H4 (cell line): ENCODE data around the gene ADAR. TPM values are rescaled to one million over a fixed set of nuclear protein-coding genes. Genes with fewer than 3 reads are reported as not detected.
"Not testable (repeated sequence)": the region's sequence is repeated elsewhere in the genome, so short reads cannot be mapped to it uniquely, and the experiment has no call there.

Experiments used
- DNase-seq: peaks from one replicate; pipeline ENCODE4 v3.0.0-alpha.2; 2015; ENCODE audit warnings: low spot score
- total RNA-seq: library from RNA; depleted of rRNA; stranded (reverse); fragments of >200 nt; shearing (Covaris generic); gene quantifications from 2 replicates; pipeline ENCODE4 v1.2.3, GENCODE V29; 2014; rRNA removed

Gene ADAR, protein sequence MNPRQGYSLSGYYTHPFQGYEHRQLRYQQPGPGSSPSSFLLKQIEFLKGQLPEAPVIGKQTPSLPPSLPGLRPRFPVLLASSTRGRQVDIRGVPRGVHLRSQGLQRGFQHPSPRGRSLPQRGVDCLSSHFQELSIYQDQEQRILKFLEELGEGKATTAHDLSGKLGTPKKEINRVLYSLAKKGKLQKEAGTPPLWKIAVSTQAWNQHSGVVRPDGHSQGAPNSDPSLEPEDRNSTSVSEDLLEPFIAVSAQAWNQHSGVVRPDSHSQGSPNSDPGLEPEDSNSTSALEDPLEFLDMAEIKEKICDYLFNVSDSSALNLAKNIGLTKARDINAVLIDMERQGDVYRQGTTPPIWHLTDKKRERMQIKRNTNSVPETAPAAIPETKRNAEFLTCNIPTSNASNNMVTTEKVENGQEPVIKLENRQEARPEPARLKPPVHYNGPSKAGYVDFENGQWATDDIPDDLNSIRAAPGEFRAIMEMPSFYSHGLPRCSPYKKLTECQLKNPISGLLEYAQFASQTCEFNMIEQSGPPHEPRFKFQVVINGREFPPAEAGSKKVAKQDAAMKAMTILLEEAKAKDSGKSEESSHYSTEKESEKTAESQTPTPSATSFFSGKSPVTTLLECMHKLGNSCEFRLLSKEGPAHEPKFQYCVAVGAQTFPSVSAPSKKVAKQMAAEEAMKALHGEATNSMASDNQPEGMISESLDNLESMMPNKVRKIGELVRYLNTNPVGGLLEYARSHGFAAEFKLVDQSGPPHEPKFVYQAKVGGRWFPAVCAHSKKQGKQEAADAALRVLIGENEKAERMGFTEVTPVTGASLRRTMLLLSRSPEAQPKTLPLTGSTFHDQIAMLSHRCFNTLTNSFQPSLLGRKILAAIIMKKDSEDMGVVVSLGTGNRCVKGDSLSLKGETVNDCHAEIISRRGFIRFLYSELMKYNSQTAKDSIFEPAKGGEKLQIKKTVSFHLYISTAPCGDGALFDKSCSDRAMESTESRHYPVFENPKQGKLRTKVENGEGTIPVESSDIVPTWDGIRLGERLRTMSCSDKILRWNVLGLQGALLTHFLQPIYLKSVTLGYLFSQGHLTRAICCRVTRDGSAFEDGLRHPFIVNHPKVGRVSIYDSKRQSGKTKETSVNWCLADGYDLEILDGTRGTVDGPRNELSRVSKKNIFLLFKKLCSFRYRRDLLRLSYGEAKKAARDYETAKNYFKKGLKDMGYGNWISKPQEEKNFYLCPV
- 110 and 120 TPM in 2 replicates for total RNA-seq

DNA sequence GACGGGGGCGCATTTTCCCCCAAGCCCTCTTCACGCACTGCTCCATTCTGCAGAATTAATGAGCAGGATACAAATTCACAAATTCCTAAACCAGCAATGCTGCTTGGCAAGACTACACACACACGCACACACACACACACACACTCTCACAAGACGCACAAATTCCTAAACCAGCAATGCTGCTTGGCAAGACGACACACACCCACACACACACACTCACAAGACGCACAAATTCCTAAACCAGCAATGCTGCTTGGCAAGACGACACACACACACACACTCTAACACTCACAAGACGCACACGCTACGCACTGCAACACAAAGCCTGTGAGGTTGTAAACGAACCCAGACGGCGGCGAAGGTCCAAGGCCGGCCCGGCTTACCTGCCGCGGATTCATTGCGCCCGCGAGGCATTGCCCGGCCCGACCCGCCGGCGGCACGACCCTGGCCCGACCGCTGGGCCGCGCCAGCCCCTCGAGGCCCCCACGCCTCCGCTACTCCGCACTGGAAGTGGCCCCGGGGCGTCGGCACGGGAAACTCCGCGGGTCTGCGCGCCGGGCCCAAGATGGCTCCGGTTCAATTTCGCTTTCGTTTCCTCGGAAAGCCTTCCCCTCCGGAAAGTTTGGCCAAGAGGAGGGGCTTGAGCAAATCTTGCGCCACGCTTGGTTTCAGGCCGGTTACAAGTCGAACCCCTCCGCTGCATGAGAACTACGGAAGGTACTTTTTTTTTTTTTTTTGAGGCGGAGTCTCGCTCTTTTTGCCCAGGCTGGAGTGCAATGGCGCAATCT lies at the start of gene ADAR:
Gene ADAR (minus strand): TSS at position 578 of the 788 bp plus-strand sequence. CDS start 180 bp downstream, at position 398.
- peak; percentile 96 for DNase-seq

DNA sequence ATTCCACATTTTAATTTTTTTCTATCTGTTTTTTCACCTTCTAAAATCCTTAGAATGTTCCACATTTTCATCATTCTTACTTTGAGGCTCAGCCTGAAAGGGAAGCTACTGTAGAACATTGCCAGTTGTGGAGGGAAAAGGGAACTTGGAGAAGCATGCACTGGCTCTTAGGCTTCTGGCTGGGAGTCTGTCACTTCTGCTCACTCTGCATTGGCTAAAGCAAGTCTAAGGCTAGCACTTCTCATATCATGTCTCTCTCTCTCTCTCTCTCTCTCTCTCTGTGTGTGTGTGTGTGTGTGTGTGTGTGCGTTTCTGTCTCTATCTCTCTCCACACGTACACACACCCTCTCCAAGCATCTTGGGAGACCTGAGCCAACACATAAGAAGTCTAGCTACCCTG lies 49.6 kb upstream of the ADAR start:
- DNase-seq = no peak

DNA sequence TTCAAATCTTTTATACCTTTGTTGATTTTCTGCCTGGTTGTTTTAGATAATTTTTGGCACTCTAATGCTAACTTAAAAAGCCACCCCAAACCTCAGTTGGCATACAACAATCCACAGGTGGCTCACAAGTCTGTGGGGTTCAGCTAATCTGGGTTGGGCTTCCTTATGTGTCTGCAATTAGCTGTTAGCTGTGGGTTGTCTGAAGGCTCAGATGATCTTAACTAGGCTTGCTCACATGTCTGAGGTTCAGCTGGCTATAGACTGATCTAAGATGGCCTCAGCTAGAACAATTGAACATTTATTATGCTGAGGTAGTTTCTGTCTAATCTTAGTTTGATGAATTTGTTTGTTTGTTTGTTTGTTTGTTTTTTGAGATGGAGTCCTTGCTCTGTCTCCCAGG lies 44.9 kb upstream of the ADAR start:
- DNase-seq = no peak

DNA sequence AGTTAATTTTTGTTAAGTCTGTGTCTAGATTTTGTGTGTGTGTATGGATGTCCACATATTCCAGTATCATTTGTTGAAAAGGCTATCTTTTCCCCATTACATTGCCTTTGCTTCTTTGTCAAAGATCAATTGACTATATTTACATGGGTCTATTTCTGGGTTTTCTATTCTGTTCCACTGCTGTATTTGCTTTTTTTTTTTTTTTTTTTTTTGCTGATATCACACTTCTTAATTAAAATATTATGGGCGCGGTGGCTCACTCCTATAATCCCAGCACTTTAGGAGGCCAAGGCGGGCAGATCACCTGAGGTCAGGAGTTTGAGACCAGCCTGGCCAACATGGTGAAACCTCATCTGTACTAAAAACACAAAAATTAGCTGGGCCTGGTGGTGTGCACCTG lies 36.7 kb upstream of the ADAR start:
- DNase-seq = not testable (repeated sequence)

DNA sequence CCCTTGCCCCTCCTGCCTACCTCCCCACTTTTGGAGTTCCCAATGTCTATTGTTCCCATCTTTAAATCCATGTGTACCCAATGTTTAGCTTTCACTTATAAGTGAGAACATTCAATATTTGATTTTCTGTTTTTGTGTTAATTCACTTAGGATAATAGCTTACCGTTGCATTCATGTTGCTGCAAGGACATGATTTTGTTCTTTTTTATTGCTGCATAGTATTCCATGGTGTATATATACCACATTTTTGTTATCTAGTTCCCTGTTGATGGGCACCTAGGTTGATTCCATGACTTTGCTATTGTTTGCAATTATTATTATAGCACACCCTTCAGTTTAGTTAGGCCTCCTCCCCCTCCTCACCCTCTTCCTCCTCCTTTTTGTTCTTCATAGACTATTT lies 33.5 kb upstream of the ADAR start:
- DNase-seq = no peak

DNA sequence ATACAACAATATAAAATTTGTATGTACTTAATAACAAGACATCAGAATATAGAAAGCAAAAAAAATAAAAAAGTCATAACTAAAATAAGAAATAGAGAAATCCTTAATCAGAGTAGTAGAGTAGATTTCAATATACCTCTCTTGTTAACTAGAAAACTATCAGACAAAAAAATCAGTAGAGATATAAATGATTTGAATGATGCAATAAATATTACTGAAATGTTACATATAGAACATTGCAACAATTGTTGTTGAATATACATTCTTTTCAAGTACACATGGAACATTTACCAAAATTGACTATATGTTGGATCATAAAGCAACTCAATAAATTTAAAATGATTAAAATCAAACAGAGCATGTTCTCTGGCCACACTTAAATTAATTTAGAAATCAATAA lies 31.9 kb upstream of the ADAR start:
- no peak for DNase-seq

DNA sequence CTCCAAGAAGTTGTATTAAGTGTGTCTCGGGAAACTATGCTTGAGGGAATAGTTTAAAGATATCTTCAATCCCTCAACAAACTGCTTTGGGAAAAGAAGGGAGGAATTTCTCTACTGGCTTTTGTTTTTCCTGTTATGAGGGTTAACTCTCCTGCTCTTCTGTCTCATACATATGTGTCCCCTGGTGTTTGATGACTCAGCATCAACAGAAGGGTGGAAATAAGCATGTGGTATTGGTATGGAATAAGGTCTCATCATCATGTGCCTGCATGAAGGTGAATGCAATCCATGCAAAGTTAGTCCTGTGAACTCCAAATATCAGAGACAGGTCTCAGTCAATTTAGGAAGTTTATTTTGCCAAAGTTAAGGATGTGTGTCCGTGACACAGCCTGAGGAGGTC lies 27.2 kb upstream of the ADAR start:
- DNase-seq = no peak

DNA sequence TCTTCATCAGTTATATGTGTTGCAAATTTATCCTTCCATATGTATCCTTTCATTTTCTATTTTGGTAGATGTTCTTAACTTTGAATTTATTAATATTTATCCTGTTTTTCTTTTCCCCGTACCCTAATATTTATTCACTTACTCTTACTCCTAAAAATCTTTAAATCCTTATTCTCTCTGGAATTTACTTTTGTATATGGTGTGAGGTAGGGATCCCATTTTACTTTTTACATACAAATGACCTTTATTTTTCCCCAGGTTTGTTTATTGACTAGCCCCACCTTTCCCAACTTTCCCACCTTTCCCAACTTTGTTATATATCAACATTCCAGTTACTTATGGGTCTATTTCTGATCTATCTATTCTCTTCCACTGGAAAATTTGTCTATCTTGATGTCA lies 21.7 kb upstream of the ADAR start:
- no peak for DNase-seq

DNA sequence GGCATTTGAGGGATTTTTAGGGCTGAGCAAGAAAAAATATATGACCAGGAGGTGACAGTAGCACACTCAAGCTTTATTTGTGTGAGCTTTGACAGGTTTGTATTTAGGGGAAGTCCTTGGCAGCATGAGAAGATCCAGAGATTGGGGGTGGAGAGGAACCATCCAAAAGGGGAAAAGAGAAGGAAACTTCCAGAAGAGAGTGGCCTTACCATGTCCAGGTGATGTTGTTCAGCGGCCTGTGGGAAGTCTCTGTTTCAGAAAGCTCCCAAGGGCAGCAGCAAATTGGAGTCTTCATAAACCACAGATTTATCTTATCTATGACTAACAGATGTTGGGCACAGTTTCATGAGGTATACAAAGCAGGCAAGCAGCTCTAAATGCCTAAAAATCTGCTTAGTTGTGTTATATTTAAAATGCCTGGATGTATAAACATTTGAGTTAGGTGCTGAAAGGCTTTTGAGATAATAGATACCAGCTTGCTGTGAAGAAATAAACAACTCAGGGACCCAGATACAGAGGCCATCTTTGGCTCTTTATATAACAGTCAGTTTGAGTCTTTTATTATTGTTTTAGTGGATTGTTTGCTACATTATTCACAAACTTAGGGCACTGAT lies 21.2 kb upstream of the ADAR start:
- DNase-seq = peak; percentile 53

DNA sequence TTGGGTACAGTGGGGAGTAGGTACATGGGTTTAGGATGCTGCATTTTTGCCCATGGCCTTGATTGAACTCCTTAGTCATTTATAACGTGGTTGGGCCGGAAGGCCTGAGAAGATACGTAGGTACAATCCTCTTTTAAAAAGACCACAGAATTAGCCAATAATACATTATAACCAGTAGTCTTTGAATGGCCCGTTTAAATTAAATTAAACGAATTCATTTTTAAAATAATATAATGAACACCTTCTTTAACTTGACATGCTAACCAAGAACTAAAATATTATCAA lies 20.1 kb upstream of the ADAR start:
- no peak for DNase-seq

DNA sequence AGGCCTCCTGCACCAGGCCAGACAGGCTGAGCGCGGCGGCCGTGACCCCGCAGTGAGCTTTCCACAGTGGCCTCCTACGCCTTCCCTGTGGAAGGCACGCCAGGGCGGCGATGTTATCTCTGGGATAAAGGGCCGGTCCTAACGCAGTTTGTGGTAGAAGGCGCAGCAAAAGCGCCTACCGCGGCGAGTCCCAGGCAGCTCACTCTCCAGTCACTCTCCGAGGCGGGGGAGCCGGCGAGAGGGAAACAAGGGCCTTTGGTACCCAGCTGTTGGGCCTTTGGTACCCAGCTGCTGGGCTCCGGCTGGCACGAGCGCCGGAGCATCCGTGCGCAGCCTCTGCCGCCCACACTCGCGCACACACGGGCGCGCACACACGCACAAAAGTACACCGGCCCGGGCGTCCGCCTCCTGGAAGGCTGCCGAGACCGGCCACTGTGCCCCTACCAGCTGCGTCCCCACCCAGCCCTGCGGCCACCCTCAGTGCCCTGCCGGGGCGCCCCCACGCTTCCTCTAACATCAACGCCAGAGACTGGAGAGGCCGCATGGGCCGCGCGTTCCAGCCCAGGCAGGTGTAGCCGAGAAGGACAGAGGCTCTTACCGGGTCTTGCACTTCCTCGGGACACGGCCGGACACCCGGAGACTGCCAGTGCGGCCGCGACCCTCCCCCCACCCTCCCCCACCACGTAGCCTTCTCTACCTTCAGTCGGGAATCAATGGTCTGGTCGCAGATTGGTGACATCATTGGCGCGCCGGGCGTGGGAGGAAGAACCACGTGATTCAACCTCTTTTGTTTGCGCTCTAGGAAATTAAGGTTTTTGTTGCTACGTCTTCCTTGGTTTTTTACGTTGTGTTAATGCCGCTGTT lies 19.5 kb upstream of the ADAR start:
- peak; percentile 87 for DNase-seq

DNA sequence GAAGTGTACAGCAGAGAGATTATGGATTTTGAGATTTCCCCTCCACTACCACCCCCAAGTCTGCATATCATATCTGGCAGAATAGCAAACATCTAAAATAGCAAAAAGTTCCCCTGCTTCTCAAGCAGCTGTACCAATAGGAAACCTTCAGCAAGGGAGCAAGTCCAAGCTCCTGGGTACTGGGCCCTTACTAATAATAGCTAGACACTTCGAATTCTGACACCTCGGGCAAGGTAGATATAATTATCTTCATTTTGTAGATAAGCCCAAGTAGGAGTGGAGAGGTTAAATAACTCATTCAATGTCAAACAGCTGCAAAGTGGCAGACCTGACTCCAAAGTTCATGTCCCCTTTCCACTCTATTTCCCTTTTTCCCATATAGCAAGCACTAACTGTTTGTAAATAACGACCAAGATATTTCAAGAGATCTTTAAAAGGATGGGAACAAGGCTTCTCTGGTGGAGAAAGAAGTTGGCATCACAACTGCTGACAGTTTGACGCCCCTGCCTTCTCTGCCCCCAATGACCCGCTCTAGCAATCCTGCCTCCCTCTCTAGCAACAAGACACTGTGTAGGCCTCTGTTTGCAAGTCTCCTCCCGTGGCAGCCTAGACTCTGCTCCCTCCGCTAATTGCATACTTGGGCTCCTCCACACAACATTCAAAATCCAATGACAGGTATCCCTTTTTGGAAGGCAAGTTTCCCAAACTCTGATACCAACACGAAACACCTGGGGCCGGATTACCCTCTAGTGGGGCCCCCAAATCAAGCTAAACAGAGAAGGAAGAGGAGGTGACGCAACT lies 18.7 kb upstream of the ADAR start:
- DNase-seq = no peak

DNA sequence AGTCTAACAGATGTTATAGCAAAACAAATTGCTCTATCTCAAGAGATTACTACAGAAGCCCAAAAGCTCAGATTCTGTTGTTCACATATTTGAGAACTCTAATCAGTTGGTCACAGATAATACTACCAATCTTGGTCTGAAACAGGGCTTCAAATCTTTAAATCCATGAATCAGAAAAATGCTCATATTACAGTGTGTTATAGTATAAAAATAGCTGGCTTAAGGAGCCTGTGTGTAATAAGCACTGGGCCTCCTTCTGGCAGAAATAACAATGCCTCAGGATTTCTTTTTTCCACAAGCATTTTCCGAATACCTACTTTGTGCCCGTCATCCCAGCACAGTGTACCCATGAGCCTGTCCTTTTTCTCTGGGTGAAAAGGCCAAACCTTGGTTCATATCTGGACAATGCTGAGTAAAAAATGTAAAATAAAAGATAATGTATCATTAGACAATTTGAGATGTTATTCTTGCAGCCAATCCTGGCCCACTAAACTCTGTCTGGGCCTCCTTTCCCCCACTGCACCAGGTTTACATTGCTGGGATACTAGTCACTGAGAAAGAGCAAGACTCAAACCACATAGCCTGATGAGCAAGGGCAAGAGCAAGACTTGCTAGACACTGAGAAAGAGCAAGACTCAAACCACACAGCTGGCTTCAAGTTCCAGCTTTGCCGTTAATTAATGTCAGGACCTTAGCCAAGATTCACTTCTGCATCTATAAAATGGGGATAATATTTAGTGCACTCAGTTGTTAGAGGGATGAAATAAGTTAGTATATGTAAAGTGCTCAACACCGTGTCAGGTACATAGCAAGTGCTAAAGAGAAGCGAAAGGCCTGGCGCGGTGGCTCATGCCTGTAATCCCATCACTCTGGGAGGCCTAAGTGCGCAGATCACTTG lies 17.0 kb upstream of the ADAR start:
- no peak for DNase-seq

DNA sequence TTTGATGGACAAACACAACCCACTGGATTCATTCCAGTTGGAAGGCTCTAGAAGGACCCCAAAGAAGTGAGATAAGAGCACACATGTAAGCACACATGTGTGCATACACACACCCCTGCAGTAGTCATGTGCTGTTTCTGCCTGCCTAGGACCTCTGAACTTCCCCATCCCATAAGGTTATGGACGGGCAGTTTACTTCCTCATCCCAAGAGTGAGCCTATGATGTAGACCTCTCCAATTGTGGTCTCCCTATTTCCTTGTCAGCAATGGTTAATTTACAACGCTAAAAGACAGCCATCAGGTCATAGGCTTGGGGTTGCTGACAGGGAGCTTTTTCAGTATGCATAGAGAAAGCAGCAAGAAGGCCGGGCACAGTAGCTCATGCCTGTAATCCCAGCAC lies 15.4 kb upstream of the ADAR start:
- DNase-seq = no peak

DNA sequence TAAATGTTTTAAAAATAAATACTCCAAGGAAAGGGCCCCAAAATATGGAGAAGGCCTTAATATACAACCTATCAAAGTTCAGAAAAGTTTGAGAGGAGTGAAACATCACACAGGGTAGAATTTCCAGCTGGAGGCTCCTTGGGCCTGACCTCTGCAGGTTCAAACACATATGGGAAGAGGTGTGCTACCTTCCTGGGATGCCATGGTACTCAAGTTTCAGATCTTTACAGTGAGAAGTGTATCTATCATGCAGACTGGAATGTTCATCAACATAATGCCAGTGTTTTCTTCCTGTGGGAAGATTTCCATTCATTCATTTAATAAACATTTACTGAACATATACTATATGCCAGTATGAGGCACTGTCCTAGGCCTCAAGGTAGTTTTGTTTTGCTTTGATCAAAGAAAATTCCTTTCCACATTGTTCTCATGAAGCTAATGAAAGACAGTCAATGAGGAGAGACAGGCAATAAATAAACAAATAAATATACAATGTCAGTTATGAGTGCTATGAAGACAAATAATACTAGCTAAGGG lies 14.6 kb upstream of the ADAR start:
- DNase-seq = no peak

DNA sequence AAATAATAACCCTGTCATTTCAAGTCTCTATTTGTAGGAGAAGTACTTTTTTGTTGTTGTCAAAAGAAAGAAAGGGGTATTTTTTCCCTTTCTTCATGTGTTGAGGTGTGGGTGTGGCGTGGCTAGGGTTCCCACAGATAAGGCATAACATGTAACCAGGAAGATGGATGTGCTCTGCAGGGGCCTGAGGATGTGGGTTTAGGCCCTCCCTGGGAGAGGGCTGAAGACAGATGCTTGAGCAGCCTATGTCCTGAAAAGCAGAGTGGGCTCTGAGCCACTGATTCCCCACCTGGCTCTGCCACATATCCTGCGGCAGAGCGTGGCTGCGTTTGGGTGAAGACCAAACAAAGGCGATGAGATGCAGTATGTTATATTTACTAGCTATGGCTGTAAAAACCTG lies 13.9 kb upstream of the ADAR start:
- no peak for DNase-seq

DNA sequence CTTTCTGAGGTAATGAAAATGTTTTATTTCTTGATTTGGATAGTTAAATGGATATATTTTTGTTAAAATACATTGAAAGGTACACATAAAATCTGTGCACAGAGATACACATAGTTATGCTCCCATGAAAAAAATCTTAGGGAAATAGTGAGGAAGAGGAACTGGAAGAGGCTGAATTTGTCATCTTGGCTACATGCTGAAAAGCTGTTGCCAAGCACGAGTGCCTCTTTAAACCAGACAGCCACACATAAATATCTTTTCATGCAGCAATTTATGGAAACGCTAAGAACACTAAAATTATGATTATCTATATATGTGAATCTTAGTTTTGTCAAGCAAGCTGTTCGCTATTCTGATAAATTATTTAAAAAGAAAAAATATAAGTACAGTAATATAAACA lies 12.8 kb upstream of the ADAR start:
- no peak for DNase-seq
